Measurements from ENCODE around the gene BRD3OS. TPM values are rescaled to one million over a fixed set of nuclear protein-coding genes. Genes with fewer than 3 reads are reported as not detected.

Gene BRD3OS
- total and polyA plus RNA-seq, 2 experiments from 2014 or later: 9.2 to 16.0 TPM

GRCh38 chr9:133997584-133997983, 27.7 kb upstream of the BRD3OS start (continued):
- TF ChIP-seq ETS1 (IDR thresholded peaks at IDR 0.05) (no peak), EZH2 (IDR thresholded peaks at IDR 0.05; ENCODE audit: low read depth, unreplicated experiment) (no peak), STAT1 (IDR thresholded peaks at IDR 0.05; ENCODE audit: unreplicated experiment) (no peak), ZNF114 (CRISPR knock-in tag; IDR thresholded peaks at IDR 0.05) (no peak), JUNB (IDR thresholded peaks at IDR 0.05; ENCODE audit: unreplicated experiment) (no peak), POLR2AphosphoS5 (IDR thresholded peaks at IDR 0.05; ENCODE audit: low read depth) (no peak)
- TF ChIP-seq, protein P1, sequence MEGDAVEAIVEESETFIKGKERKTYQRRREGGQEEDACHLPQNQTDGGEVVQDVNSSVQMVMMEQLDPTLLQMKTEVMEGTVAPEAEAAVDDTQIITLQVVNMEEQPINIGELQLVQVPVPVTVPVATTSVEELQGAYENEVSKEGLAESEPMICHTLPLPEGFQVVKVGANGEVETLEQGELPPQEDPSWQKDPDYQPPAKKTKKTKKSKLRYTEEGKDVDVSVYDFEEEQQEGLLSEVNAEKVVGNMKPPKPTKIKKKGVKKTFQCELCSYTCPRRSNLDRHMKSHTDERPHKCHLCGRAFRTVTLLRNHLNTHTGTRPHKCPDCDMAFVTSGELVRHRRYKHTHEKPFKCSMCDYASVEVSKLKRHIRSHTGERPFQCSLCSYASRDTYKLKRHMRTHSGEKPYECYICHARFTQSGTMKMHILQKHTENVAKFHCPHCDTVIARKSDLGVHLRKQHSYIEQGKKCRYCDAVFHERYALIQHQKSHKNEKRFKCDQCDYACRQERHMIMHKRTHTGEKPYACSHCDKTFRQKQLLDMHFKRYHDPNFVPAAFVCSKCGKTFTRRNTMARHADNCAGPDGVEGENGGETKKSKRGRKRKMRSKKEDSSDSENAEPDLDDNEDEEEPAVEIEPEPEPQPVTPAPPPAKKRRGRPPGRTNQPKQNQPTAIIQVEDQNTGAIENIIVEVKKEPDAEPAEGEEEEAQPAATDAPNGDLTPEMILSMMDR (conservative IDR thresholded peaks at IDR 0.05; ENCODE audit: low read depth in 2 of 2): no peak

DNA sequence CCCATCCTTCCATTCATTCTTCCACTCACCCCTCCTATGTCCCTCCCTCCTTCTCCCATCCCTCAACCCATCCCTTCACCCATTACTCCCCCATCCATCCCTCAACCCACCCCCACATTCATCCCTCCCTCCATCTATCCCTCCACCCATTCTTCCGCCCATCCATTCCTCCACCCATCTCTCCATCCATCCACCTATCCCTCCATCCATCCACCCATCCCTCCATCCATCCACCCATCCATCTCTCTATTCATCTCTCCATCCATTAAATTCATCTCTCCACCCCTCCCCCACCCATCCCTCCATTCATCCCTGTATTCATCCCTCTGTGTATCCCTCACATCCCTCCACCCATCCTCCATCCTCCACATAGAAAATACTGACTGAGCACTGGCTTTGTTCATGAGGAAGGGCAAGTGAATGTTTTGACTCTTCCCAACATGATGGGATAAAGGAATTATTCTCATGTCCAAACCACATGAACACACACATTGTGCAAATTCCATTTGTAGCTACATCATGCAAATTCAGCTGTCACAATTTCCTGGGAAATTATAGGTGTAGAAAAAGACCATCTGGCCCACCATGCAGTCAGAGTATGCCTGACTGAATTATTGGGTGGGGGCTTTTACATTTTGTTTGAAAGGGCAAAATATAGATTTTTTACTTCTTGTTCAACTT, 26.2 kb upstream of the BRD3OS start:
- H3K4me1 ChIP-seq (ENCODE audit: insufficient read depth): peaks cover 2% of the 10 kb centered on the region; the same call in 1 of the 2 replicates
- no peak for ATAC-seq
- TF ChIP-seq JUNB (IDR thresholded peaks at IDR 0.05; ENCODE audit: unreplicated experiment) (no peak), ZNF462 (CRISPR knock-in tag; IDR thresholded peaks at IDR 0.05) (no peak)
- TF ChIP-seq, protein P1 (conservative IDR thresholded peaks at IDR 0.05; ENCODE audit: low read depth in 2 of 2): no peak
- TF ChIP-seq, protein P2, sequence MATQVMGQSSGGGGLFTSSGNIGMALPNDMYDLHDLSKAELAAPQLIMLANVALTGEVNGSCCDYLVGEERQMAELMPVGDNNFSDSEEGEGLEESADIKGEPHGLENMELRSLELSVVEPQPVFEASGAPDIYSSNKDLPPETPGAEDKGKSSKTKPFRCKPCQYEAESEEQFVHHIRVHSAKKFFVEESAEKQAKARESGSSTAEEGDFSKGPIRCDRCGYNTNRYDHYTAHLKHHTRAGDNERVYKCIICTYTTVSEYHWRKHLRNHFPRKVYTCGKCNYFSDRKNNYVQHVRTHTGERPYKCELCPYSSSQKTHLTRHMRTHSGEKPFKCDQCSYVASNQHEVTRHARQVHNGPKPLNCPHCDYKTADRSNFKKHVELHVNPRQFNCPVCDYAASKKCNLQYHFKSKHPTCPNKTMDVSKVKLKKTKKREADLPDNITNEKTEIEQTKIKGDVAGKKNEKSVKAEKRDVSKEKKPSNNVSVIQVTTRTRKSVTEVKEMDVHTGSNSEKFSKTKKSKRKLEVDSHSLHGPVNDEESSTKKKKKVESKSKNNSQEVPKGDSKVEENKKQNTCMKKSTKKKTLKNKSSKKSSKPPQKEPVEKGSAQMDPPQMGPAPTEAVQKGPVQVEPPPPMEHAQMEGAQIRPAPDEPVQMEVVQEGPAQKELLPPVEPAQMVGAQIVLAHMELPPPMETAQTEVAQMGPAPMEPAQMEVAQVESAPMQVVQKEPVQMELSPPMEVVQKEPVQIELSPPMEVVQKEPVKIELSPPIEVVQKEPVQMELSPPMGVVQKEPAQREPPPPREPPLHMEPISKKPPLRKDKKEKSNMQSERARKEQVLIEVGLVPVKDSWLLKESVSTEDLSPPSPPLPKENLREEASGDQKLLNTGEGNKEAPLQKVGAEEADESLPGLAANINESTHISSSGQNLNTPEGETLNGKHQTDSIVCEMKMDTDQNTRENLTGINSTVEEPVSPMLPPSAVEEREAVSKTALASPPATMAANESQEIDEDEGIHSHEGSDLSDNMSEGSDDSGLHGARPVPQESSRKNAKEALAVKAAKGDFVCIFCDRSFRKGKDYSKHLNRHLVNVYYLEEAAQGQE (IDR thresholded peaks at IDR 0.05; ENCODE audit: unreplicated experiment): no peak

More for the DNA sequence above, 26.2 kb upstream of the BRD3OS start:
- H3F3A ChIP-seq (replicated peaks; ENCODE audit: low read depth): no peaks in the 10 kb centered on the region
- H3K27me3 ChIP-seq (ENCODE audit: insufficient read depth): no peaks in the 10 kb centered on the region
- no peaks in the 10 kb centered on the region for H3K9me2 ChIP-seq (ENCODE audit: insufficient read depth)
- no peak overlapping the region for H2AFZ ChIP-seq
- Mint-ChIP-seq H3K36me3 (ENCODE audit: low read depth) (no peaks in the 10 kb centered on the region), H3K4me1 (peaks cover 11% of the 10 kb centered on the region), H3K27ac (no peak overlapping the region), H3K9me3 (peaks cover 5% of the 10 kb centered on the region), H3K27me3 (ENCODE audit: insufficient read depth, low read depth, poor library complexity) (peaks cover 4% of the 10 kb centered on the region), H3K4me3 (no peak overlapping the region)
- no peak overlapping the region for H3K27ac ChIP-seq (ENCODE audit: low read depth)
- H3K36me3 ChIP-seq (ENCODE audit: insufficient read depth): no peaks in the 10 kb centered on the region
- DNase-seq (ENCODE audit: low spot score): no peak
- H3K4me3 ChIP-seq: no peak overlapping the region
- no peaks in the 10 kb centered on the region for H3K79me2 ChIP-seq (replicated peaks; ENCODE audit: insufficient read depth)
- no peaks in the 10 kb centered on the region; the same call in 1 of the 2 replicates for H4K20me1 ChIP-seq (replicated peaks; ENCODE audit: insufficient read depth)
- no peak overlapping the region for H3K4me2 ChIP-seq
